ENCODE measurements around the gene FAM181A.

FAM181A gene

DNA sequence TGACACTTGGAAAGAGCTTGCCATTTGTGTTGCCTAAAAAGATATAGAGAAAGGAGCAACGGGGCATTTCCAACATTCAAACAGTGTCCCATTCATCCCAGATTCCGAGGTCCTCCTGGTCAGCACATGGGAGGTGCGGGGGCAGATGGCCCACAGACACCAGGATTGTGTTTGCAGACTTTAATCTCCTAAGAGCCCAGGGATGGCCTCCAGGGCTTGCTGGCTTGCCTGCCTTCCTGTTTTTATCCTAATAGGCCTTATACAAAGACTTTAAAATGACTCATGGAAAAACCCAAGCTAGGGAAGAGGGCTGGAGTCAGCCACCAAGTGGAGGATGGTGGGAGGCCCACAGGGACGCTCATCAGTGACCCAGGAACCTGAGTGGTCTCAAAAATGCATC lies 21.5 kb upstream of the FAM181A start:
- DNase-seq: peak; percentile 37

DNA sequence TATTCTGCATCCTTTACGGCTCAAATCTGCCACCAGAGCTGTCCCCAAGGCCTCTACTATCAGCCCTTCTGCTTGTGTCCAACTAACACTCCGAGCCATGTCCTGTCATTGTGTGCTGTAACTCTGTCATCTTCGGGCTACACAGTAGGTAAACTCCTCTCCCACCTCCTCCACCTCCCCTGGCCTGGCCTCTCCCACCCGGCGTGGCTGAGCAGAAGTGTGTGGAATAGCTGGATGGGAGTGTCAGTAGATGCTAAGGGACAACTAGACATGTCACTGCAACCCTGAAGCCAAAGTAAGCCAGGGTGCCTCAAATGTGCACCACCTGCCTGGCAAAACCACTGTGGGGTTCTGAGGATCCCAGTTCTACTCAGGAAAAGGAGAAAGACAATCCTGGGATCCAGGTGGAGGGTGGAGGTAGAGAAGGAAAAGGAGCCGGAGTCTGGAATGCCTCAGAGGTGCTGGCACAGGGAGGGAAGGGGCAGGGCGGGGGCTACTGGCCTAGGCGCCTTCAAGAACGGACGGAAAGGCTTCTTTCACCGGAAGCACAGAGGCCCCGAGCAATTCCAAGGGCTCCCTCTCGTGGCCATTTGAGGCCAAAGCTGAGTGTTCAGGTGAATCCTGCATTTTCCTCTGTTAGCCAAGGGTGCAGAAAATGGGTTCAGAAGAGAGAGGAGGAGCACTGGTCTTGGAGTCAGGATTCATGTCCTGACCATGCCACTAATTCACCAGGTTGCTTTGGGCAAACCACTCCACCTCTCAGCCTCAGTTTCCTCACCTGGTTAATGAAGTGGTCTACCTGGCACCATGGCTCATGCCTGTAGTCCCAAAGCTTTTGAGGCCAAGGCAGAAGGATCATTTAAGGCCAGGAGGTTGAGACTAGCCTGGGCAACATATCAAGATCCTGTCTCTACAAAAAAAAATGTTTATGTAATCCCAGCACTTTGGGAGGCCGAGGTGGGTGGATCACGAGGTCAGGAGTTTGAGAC lies 20.5 kb upstream of the FAM181A start:
- peak; percentile 85 for DNase-seq

DNA sequence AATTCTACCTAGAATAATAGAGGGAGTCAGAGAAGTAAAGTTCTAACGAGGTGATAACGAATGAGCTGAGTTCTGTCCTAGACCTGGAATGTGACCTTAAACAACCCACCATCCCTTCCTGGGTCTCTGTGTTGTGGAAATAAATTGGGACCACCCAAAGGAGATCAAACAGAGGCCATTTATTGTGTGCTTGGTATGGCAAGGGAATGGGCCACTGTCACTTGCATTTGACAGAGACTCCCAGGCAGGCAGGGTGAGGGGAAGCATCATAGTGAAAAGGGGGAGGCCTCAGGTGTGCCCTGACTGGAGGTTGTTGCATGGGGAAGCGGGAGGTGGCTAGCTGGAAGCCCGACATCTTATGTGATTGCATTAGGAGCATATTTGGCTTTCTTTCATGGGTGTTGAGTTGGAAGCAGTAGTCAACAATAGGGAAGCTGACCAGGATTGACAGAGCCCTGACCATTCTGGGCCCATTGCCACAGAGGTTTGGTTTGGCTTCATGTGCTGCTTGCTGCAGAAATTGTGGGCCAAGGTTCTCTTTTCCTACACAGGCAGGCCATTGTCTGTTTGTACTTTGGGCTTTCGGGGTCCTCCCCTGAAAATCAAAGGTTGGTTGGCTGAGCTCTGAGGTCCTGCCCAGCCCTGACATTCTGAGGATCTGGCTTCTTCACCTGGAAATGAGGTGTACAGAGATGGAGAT lies 17.6 kb upstream of the FAM181A start:
- no peak for DNase-seq

DNA sequence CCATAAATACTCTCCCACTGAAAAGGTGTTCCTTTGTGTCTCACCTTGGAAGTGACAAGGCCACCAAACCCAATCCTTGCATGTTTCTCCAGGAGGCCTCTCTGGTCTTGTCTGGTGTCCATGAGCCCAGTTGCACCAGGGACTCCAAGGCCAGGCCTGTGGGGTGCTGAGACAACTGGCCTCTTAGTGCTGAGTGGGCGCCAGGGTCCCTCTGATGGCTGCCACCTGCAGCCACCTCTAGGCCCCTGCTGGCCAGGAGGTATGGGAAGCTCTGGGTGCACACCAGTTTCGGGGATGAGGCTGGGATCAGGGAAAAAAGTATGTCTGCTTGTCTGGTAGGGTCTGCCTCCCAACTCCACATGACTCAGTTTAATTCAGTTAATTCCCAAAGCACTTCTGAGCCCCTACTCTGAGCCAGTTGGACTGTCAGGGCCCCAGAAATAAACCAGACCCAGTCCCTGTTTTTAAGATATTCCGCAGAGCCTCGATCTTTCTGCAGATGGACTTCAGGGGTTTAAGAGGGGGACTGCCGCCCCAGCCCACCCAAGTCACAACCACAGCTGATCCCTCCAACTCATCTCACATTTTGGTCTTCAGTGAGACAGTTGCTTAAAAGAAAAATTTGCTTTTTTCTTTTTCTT lies 15.0 kb upstream of the FAM181A start:
- no peak for DNase-seq

DNA sequence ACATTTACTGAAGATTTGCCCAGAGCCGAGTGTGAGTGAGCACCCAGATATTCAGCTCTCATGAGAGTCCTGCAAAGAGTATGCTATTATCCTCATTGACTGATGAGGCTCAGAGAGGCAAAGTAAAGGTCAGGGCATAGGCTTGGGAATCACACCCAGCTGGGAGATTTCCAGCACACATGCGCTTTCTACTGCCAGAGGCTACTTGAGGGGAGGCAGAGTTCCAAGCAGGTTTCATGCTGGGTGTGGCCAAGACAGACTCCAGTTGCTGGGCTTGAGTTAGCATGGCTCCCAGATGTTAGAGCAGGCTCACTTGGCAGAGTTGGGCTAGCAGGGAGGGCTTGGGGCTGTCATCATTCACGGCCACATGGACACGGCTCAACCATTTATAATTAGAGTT lies 14.4 kb upstream of the FAM181A start:
- DNase-seq: no peak

- DNase-seq: no peak
Observed at GRCh38 chr14:93914278-93914677, 12.9 kb upstream of the FAM181A start.

DNA sequence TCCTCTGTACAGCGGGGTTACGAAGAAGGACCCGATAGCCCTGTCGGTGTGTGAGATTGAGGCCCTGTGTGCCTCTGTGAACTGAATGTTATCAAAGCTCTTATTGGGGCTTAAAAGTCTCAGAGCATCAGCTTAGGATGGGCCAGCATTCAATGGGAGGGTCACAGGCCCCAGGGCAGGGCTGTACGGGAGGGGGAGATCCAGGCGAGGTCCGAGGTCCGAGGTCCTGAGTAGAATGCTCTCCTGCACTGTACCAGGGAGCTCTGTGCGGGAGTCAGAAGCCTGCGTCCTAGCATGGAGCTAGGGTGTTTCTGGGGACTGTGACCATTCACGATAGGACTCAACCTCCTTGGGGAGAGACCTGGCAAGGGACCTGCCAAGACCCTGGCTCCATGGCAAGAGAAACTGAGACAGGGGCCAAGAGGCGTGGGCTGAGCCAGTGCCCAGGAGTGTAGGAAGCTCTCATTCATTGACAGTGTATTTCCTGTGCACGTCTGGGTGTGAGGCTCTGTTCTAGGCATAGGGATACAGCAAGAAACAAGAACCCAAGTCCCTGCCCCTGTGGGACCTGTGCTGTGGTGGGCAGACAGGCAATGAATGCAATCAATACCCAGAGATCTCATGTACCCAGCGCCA lies 12.0 kb upstream of the FAM181A start:
- DNase-seq: no peak

- no peak for DNase-seq
Observed at GRCh38 chr14:93915800-93916199, 11.3 kb upstream of the FAM181A start.

DNA sequence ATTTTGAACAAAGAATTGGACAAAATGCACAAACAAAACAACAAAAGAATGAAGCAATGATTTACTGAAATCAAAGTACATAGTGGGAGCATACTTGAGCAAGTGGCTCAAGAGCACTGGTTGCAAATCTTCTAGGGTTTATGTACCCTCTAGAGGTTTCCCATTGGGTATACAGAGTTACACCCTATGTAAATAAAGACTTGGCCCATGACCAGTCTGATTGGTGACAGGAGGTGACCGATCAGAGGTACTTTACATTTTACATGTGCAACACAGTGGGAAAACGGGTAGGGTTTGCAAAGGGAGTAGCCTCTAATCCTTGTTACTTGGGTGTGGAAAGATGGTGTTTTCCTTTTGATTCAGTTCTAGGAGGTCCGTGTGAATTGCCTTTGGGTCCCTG lies 10.6 kb upstream of the FAM181A start:
- DNase-seq: no peak

DNA sequence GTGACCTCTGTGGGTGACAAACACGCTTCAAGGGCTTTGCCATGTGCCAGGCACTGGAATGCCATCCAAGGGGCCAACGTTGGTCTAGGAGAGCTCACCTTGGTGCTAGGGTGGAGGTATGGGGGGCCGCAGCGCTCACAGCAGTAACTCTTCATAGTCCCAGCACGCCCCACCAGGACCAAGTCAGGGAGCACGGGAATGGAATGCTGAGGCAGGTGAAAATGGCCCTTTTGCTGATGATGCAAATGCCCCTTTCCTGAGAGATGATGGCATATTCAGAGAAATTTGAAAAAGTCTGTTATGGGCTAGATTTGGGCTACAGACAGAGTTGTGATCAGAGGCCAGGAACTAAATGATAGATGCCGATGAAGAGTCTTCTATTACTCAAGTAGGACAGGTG lies 10.0 kb upstream of the FAM181A start:
- DNase-seq: no peak

DNA sequence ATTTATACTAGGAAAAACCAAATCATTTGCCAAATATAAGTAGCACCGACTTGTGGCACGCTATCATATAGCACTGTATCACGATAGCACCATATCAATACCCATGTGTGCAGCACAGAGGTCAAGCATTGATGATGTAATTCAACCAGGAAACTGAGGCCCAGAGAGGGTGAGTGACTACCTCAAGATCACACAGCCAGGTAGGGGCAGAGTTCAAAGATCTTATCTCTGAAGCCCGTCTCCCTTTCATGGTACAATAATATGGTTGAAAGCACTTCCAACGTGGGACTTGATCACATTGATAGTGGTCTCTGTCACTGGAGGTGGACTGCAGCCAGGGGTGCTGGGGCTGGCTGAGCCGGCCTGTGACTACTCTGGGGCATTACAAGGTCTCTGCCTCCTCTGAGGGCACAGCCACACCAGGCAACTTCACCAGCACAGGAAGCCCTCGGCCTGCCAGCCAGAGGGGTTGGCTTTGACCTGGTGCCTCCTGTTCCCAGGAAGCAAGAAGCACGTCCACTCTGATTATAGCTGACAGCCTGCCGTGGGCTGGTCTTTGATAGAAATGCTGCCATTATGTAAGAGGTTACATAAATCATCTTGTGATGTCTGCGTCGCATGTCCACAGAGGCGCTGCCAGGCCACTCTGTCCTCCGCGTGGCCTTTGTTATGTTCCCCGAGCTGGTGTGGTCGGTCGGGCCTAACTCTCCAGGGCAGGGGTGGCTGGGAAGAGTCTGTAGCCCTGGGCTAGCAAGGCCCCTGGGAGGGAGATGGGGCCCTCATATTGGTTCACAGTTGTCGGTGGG lies 5.9 kb upstream of the FAM181A start:
- DNase-seq: no peak

DNA sequence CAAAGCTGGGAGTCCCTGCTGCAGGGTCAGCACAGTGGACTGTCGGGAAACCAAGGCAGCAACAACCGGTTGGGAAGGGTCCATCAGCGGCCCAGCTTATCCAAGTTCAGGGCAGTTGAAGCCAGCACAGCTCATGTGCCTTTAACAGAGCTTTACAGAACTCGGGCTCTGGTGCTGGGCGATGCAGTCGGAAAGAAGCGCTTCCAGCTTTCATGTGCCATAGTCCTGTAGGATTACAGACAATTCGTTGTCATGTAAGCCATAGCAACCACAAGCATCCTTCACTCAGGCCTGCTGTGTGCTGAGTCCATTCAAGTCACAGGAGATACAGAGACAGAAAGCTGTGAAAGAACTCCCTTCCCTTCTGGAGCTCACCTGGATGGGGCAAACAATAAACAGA lies 3.5 kb upstream of the FAM181A start:
- no peak for DNase-seq

- no peak for DNase-seq
Observed at GRCh38 chr14:93924592-93925355, 2.4 kb upstream of the FAM181A start.

- DNase-seq: no peak
Observed at GRCh38 chr14:93925374-93925895, 1.7 kb upstream of the FAM181A start.

- DNase-seq: no peak
Observed at GRCh38 chr14:93926245-93926872, 785 bp upstream of the FAM181A start.

GRCh38 chr14:93927800-93928145 lies 629 bp downstream of the FAM181A start:
- DNase-seq: no peak

DNA sequence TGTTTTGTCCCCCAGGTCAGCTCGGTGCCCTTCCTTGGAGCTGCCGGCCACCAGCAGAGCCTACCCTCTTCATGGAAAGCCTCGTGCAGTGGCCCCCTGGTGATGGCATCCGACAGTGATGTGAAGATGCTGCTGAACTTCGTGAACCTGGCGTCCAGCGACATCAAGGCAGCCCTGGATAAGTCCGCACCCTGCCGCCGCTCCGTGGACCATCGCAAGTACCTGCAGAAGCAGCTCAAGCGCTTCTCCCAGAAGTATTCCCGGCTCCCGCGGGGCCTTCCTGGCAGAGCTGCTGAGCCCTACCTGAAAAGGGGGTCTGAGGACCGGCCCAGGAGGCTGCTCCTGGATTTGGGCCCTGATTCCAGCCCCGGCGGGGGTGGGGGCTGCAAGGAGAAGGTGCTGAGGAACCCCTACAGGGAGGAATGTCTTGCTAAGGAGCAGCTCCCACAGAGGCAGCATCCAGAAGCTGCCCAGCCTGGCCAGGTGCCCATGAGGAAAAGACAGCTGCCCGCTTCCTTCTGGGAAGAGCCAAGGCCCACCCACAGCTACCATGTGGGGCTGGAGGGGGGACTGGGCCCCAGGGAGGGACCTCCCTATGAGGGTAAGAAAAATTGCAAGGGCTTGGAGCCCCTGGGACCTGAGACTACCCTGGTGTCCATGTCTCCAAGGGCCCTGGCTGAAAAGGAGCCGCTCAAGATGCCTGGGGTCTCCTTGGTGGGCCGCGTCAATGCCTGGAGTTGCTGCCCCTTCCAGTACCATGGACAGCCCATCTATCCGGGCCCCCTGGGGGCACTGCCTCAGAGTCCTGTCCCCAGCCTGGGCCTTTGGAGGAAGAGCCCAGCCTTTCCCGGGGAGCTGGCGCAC lies 1.3 kb downstream of the FAM181A start:
- no peak for DNase-seq

DNA sequence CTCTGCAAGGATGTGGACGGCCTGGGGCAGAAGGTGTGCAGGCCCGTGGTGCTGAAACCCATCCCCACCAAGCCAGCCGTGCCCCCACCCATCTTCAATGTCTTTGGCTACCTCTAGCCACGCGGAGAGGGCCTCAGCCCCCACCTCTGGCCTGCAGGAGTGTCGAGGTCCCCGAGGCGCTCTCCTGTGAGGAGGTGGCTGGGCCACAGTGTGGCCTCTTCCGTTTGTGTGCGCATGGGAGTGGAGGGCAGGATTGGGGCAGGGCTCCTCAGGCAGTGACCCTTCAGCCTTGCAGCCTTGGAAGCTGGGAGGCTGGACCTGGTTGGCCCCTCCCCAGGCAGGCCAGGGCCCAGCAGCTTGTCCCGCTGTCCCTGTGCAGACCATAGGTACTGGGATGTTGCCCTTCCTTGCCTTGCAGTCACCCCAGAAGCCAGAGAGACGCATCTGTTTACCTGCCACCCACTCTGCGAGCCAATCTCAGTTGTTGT lies 1.9 kb downstream of the FAM181A start:
- no peak for DNase-seq

GRCh38 chr14:93929657-93930056 lies 2.5 kb downstream of the FAM181A start:
- DNase-seq: no peak

All from activated effector memory CD4-positive, alpha-beta T cell treated with anti-CD3 and anti-CD28 coated beads, Interleukin-2, amount 50 U/mL, for 16 hours (primary cell).